Measurements from ENCODE around the gene TMEM89. TPM values are rescaled to one million over a fixed set of nuclear protein-coding genes. Genes with fewer than 3 reads are reported as not detected.

Gene TMEM89
- total and polyA plus RNA-seq, 2 of the 13 experiments (the other 11 are each of a cell fraction or from before 2014, with no cell fraction given) = 0.31 to 0.59 TPM

DNA sequence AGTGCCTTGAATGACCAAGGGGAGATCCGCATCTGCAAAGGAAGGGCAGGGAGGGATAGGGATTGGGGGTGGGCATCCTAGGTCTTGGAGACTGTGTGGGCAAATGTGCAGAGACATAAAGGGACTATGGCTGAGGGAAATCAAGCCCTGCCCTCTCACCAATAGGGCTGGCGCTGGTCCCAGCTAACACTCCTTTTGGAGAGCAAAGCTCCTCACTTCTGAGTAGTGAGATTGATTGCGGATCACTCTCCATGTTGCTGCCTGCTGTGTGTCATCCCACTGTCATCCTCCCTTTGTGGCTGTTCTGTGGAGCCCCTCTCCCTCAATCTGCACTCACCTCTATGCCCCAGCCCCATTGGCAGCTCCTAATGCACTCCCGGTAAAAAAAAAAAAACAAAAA is 43.4 kb upstream of the TMEM89 start:
- H3K4me3 ChIP-seq (replicated peaks in 1 of 3; ENCODE audit: insufficient read depth in 1 of 3, low read depth in 2 of 3, low read length in 3 of 3) = no peak overlapping the region
- no peaks in the 10 kb centered on the region; a peak in 1 of 5 replicates for H3K36me3 ChIP-seq (replicated peaks in 1 of 2; ENCODE audit: control insufficient read depth in 1 of 2, insufficient read depth in 2 of 2, low read length in 2 of 2)
- WGBS (ENCODE audit: low lambda C conversion rate) = 89% methylated on average over 4 of the region's 4 CpGs
- ChIA-PET POLR2A (no interaction called here), CTCF (ENCODE audit: low intra/inter-chr PET ratio, low total read pairs) (no interaction called here)
- no peak overlapping the region for H3K27ac ChIP-seq (ENCODE audit: extremely low read length, insufficient read depth, low read length)
- FAIRE-seq (no peak), DNase-seq (ENCODE audit: low spot score) (no peak), ATAC-seq (no peak)
- H4K20me1 ChIP-seq (ENCODE audit: insufficient read depth, low read length) = peaks cover 6% of the 10 kb centered on the region; the same call in 1 of the 2 replicates
- no peak overlapping the region for H3K4me2 ChIP-seq (ENCODE audit: low read depth, low read length)
- TF ChIP-seq NCOR1 (IDR thresholded peaks at IDR 0.05; ENCODE audit: borderline replicate concordance, low read length) (no peak), NFE2L2 (IDR thresholded peaks at IDR 0.05; ENCODE audit: low read length) (no peak), EP300 (IDR thresholded peaks at IDR 0.05; ENCODE audit: low read depth in 2 of 2, low read length in 2 of 2) (no peak), EP300 (CRISPR knock-in tag; IDR thresholded peaks at IDR 0.05; ENCODE audit: borderline replicate concordance) (no peak), RFXAP (CRISPR knock-in tag; IDR thresholded peaks at IDR 0.05; ENCODE audit: borderline replicate concordance) (no peak), KAT2B (IDR thresholded peaks at IDR 0.05; ENCODE audit: borderline replicate concordance, low read depth, low read length) (no peak), ZNF460 (CRISPR knock-in tag; IDR thresholded peaks at IDR 0.05; ENCODE audit: borderline replicate concordance) (no peak), ZNF746 (CRISPR knock-in tag; IDR thresholded peaks at IDR 0.05) (no peak), NFYC (CRISPR knock-in tag; IDR thresholded peaks at IDR 0.05) (no peak), POLR2G (IDR thresholded peaks at IDR 0.05; ENCODE audit: low read depth, low read length) (no peak)
- TF ChIP-seq, protein P1, sequence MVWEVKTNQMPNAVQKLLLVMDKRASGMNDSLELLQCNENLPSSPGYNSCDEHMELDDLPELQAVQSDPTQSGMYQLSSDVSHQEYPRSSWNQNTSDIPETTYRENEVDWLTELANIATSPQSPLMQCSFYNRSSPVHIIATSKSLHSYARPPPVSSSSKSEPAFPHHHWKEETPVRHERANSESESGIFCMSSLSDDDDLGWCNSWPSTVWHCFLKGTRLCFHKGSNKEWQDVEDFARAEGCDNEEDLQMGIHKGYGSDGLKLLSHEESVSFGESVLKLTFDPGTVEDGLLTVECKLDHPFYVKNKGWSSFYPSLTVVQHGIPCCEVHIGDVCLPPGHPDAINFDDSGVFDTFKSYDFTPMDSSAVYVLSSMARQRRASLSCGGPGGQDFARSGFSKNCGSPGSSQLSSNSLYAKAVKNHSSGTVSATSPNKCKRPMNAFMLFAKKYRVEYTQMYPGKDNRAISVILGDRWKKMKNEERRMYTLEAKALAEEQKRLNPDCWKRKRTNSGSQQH (CRISPR knock-in tag; IDR thresholded peaks at IDR 0.05; ENCODE audit: low read depth) = no peak
- TF ChIP-seq, protein P2, sequence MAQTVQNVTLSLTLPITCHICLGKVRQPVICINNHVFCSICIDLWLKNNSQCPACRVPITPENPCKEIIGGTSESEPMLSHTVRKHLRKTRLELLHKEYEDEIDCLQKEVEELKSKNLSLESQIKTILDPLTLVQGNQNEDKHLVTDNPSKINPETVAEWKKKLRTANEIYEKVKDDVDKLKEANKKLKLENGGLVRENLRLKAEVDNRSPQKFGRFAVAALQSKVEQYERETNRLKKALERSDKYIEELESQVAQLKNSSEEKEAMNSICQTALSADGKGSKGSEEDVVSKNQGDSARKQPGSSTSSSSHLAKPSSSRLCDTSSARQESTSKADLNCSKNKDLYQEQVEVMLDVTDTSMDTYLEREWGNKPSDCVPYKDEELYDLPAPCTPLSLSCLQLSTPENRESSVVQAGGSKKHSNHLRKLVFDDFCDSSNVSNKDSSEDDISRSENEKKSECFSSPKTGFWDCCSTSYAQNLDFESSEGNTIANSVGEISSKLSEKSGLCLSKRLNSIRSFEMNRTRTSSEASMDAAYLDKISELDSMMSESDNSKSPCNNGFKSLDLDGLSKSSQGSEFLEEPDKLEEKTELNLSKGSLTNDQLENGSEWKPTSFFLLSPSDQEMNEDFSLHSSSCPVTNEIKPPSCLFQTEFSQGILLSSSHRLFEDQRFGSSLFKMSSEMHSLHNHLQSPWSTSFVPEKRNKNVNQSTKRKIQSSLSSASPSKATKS (CRISPR knock-in tag; IDR thresholded peaks at IDR 0.05) = no peak
- TF ChIP-seq, protein P3, sequence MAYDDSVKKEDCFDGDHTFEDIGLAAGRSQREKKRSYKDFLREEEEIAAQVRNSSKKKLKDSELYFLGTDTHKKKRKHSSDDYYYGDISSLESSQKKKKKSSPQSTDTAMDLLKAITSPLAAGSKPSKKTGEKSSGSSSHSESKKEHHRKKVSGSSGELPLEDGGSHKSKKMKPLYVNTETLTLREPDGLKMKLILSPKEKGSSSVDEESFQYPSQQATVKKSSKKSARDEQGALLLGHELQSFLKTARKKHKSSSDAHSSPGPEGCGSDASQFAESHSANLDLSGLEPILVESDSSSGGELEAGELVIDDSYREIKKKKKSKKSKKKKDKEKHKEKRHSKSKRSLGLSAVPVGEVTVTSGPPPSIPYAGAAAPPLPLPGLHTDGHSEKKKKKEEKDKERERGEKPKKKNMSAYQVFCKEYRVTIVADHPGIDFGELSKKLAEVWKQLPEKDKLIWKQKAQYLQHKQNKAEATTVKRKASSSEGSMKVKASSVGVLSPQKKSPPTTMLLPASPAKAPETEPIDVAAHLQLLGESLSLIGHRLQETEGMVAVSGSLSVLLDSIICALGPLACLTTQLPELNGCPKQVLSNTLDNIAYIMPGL (CRISPR knock-in tag; IDR thresholded peaks at IDR 0.05; ENCODE audit: borderline replicate concordance in 1 of 2, low read depth in 1 of 2) = no peak
- peaks cover 21% of the 10 kb centered on the region for H3K4me1 ChIP-seq (ENCODE audit: insufficient read depth, low read length)
- H2AFZ ChIP-seq (ENCODE audit: low read length) = no peak overlapping the region
- no peaks in the 10 kb centered on the region for H3K79me2 ChIP-seq (ENCODE audit: insufficient read depth, low read length)
- intact Hi-C loops (cut with micrococcal nuclease; ENCODE audit: unreplicated experiment) (no loop called here), in situ Hi-C loops (cut with HindIII; ENCODE audit: extremely low pct_ligation_motif_present, low pct_unique_long_range_greater_than_20kb) (no loop called here)
- BruUV-seq (replicated peaks) = no TSS peak
- no peaks in the 10 kb centered on the region for H3K27me3 ChIP-seq (ENCODE audit: control insufficient read depth in 1 of 2, insufficient read depth in 2 of 2, low read length in 2 of 2)
- H3K9me3 ChIP-seq (ENCODE audit: low read length) = no peaks in the 10 kb centered on the region
- H3K9ac ChIP-seq (ENCODE audit: insufficient read depth, low read depth, low read length) = no peak overlapping the region
